Smooth muscle cell (in vitro differentiated cells): ENCODE data around the gene SYTL3. TPM values are rescaled to one million over a fixed set of nuclear protein-coding genes. Genes with fewer than 3 reads are reported as not detected.

Source experiments
- DNase-seq: peaks from one replicate; lab custom pipeline; 2025; ENCODE audit not compliant: unreplicated experiment; lab: John Stamatoyannopoulos, UW
- H2AFZ ChIP-seq: fragments of 200-600 bp; sonication (generic); 2 replicates; pipeline ENCODE4 v1.6.0; 2016; ENCODE audit warnings: antibody characterized with exemption, low read depth, mild to moderate bottlenecking
- H3F3A ChIP-seq: fragments of 200-600 bp; sonication (generic); 2 replicates; pipeline ENCODE4 v1.6.0; 2017; ENCODE audit warnings: antibody characterized with exemption, low read depth
- H3K27ac ChIP-seq: fragments of 200-600 bp; sonication (generic); 2 replicates; pipeline ENCODE4 v1.5.1; 2016; ENCODE audit warnings: low read depth, mild to moderate bottlenecking
- H3K27me3 ChIP-seq: fragments of 200-600 bp; sonication (generic); 2 replicates; pipeline ENCODE4 v1.6.1; 2016; ENCODE audit warnings: low read depth, mild to moderate bottlenecking
- H3K36me3 ChIP-seq: fragments of 200-600 bp; sonication (generic); 2 replicates; pipeline ENCODE4 v1.5.1; 2016; ENCODE audit warnings: low read depth
- H3K4me1 ChIP-seq: fragments of 200-600 bp; sonication (generic); 2 replicates; pipeline ENCODE4 v1.5.1; 2016; ENCODE audit warnings: low read depth
- H3K4me2 ChIP-seq: fragments of 200-600 bp; sonication (generic); 2 replicates; pipeline ENCODE4 v1.6.0; 2016; ENCODE audit warnings: mild to moderate bottlenecking
- H3K4me3 ChIP-seq: fragments of 200-600 bp; sonication (generic); 2 replicates; pipeline ENCODE4 v1.5.1; 2016; ENCODE audit warnings: mild to moderate bottlenecking
- H3K79me2 ChIP-seq: fragments of 200-600 bp; sonication (generic); 2 replicates; pipeline ENCODE4 v1.6.0; 2016; ENCODE audit warnings: low read depth, mild to moderate bottlenecking
- H3K9ac ChIP-seq: fragments of 200-600 bp; sonication (generic); 2 replicates; pipeline ENCODE4 v1.6.0; 2016; ENCODE audit warnings: low read depth
- H3K9me3 ChIP-seq: fragments of 200-600 bp; sonication (generic); replicated peaks from 2 replicates; pipeline ENCODE4 v1.5.1; 2016; ENCODE audit warnings: low read depth
- H4K20me1 ChIP-seq: fragments of 200-600 bp; sonication (generic); 2 replicates; pipeline ENCODE4 v1.6.0; 2016; ENCODE audit warnings: low read depth
- WGBS: methylation state at CpG from one replicate; pipeline ENCODE4 v1.1.7; 2016; ENCODE audit warnings: low lambda C conversion rate; 5-methylcytosine and 5-hydroxymethylcytosine counted together
- polyA plus RNA-seq: library from polyadenylated mRNA; unstranded; fragments of >200 nt; fragmentation: Nextera tagmentation; extraction: Ambion mirVana; gene quantifications from 2 replicates; pipeline ENCODE4 v1.2.1, GENCODE V29; 2016
- total RNA-seq: library from RNA; depleted of rRNA; stranded (reverse); fragments of >200 nt; gene quantifications from 2 replicates; pipeline ENCODE4 v1.2.3, GENCODE V29; 2014
- TF ChIP-seq, protein P1 (sequence below): fragments of 200-600 bp; sonication (generic); IDR thresholded peaks from 2 replicates; pipeline ENCODE4 v1.5.1; 2017; ENCODE audit warnings: borderline replicate concordance, mild to moderate bottlenecking, antibody characterized with exemption; ENCODE audit not compliant: insufficient read depth, poor library complexity, severe bottlenecking

Gene SYTL3
- total and polyA plus RNA-seq, 2 experiments from 2014 or later: 0.13 to 1.2 TPM

DNA sequence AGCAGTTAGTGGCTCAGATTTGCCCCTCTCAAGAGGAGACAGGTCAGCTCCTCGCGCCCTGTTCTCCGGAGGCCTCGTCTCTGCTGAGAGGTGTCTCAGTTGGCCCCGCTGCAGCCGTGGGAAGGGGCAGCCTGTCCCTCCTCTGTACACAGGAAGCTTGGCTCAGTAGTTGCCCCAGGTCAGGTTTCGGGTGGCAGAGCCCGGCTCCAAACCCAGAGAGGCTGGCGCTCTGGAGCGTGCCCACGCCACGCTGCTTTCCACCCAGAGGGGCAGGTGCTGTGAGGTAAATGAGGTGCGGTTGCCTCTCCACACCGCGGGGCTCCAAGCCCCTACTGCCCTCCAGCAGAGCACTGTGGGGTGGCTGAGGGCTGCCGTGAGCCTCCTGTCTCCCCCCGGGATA, 21.3 kb upstream of the SYTL3 start:
- DNase-seq: no peak
- Histone ChIP-seq H3K4me1 (no peaks in the 10 kb centered on the region), H3K4me3 (no peak overlapping the region), H3K9me3 (no peaks in the 10 kb centered on the region), H3K36me3 (no peaks in the 10 kb centered on the region), H2AFZ (no peak overlapping the region), H3F3A (no peaks in the 10 kb centered on the region), H4K20me1 (no peaks in the 10 kb centered on the region), H3K27me3 (no peaks in the 10 kb centered on the region), H3K79me2 (no peaks in the 10 kb centered on the region), H3K4me2 (no peak overlapping the region), H3K9ac (no peak overlapping the region), H3K27ac (no peak overlapping the region)
- WGBS: 97% methylated on average over 17 of the region's 17 CpGs
- TF ChIP-seq, protein P1, sequence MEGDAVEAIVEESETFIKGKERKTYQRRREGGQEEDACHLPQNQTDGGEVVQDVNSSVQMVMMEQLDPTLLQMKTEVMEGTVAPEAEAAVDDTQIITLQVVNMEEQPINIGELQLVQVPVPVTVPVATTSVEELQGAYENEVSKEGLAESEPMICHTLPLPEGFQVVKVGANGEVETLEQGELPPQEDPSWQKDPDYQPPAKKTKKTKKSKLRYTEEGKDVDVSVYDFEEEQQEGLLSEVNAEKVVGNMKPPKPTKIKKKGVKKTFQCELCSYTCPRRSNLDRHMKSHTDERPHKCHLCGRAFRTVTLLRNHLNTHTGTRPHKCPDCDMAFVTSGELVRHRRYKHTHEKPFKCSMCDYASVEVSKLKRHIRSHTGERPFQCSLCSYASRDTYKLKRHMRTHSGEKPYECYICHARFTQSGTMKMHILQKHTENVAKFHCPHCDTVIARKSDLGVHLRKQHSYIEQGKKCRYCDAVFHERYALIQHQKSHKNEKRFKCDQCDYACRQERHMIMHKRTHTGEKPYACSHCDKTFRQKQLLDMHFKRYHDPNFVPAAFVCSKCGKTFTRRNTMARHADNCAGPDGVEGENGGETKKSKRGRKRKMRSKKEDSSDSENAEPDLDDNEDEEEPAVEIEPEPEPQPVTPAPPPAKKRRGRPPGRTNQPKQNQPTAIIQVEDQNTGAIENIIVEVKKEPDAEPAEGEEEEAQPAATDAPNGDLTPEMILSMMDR: no peak

DNA sequence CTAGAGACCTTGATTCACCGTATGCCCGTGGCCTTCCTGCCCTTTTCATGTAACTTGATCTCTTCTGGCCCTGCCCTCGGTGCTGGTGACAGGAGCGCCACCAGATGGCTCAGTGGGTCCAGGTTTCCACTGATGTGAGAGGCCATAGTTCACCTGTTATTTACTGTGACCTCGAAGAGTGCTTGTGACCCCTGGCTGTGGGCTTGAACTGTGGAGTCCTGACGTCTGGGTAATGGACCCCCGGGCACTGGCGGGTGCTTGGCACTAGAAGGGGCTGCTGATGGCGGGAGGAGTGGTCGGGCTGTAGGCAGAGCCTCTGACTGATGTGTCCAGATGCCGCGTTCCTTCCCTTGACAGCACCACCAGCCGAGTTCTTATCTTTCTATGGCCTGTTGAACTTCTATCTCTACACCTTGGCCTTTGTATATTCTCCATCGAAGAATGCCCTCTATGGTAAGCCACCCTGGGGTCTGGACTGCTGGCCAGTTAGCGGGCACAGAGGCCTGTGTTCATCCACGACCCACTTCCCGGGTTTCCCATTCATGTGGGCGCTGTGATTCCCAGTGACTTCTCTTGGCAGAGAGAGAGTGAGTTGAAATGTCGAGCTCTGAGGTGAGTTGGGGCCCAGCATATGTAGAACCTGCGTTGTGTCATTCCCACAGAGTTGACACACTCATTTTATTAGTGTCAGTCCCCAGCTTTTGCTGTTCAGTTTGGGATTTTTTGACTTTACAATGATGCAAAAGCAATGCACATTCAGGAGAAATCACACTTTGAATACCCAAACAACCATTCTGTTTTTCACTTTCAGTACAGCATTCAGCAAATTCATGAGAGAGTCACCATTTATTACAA, 20.3 kb upstream of the SYTL3 start:
- no peak for DNase-seq
- no peaks in the 10 kb centered on the region for H3K36me3 ChIP-seq
- no peak overlapping the region for H3K27ac ChIP-seq

DNA sequence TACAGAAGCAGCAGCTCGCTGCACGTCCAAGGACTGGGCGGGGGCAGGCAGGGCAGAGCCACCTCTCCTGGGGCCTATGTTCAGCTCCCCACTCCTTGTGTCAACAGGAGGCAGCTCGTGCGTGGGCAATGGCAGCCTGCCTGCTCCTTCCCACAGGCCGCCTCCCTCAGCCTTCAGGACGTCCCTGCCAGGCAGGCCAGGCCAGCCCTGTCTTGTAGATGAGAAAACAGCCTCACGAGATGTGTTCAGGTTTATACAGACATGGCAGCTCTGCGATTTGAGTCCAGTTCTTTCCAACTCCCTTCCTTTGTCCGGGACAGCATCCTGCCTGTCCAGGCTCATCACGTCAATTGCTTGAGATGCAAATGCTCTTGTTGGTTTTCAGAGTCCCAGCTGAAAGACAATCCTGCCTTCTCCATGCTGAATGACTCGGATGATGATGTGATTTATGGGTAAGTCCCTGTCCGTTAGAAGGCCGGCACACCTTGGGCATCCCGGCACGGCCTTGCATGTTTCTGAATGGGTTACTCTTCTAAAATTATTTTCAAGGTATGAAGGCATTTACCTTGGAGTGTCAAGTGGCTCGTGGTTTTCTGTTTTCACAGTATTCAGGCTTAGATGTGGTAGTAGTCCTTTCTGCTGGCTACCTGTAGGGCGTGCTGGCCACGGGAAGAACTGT, 18.8 kb upstream of the SYTL3 start:
- H3K9ac ChIP-seq: no peak overlapping the region
- no peaks in the 10 kb centered on the region for H3K27me3 ChIP-seq
- H3K9me3 ChIP-seq: no peaks in the 10 kb centered on the region
- no peaks in the 10 kb centered on the region for H4K20me1 ChIP-seq
- H3F3A ChIP-seq: no peaks in the 10 kb centered on the region
- H3K36me3 ChIP-seq: no peaks in the 10 kb centered on the region
- no peaks in the 10 kb centered on the region for H3K4me1 ChIP-seq
- H3K27ac ChIP-seq: peak overlapping the region; percentile 20
- H2AFZ ChIP-seq: no peak overlapping the region
- H3K4me3 ChIP-seq: no peak overlapping the region
- no peak for DNase-seq
- WGBS: 88% methylated on average over 19 of the region's 19 CpGs
- H3K79me2 ChIP-seq: no peaks in the 10 kb centered on the region
- H3K4me2 ChIP-seq: no peak overlapping the region
- TF ChIP-seq, protein P1: no peak

More for the DNA sequence above, 20.3 kb upstream of the SYTL3 start:
- no peaks in the 10 kb centered on the region for H3K27me3 ChIP-seq
- H3F3A ChIP-seq: no peaks in the 10 kb centered on the region
- H3K4me2 ChIP-seq: no peak overlapping the region
- H3K9ac ChIP-seq: no peak overlapping the region
- TF ChIP-seq, protein P1: peak; percentile 14
- 89% methylated on average over 20 of the region's 20 CpGs for WGBS
- H4K20me1 ChIP-seq: no peaks in the 10 kb centered on the region
- no peaks in the 10 kb centered on the region for H3K79me2 ChIP-seq
- no peaks in the 10 kb centered on the region for H3K4me1 ChIP-seq
- no peak overlapping the region for H2AFZ ChIP-seq
- H3K9me3 ChIP-seq: no peaks in the 10 kb centered on the region
- no peak overlapping the region for H3K4me3 ChIP-seq
